Heart right ventricle (tissue), 16 donors: ENCODE measurements around the gene FUT9. TPM values are rescaled to one million over a fixed set of nuclear protein-coding genes. Genes with fewer than 3 reads are reported as not detected.

Experiments
- ATAC-seq, 8 donors: fragments of 200-7000 bp; cut with Tn5 transposase; one replicate each; pipeline ENCODE4 v1.9.1; 2020; ENCODE audit warnings: mild to moderate bottlenecking in 8 of 8, moderate library complexity in 8 of 8, moderate number of reproducible peaks in 1 of 8
- DNase-seq, 2 donors: peaks; one replicate each; pipeline ENCODE4 v3.0.0-alpha.2; 2020
- H3K27ac ChIP-seq, 10 donors: fragments of 200-600 bp; sonication (generic) in 2 of 10; one replicate each; pipeline versions ENCODE4 v1.5.0 to v1.8.0; 2020 to 2022; ENCODE audit warnings: mild to moderate bottlenecking in 3 of 10
- H3K27me3 ChIP-seq, 7 donors: fragments of 200-600 bp; one replicate each; pipeline ENCODE4 v1.8.0; 2021 to 2022; ENCODE audit warnings: mild to moderate bottlenecking in 2 of 7
- H3K36me3 ChIP-seq, 9 donors: fragments of 200-600 bp; sonication (generic) in 1 of 9; one replicate each; pipeline versions ENCODE4 v1.5.0 to v1.8.0; 2020 to 2022; ENCODE audit warnings: mild to moderate bottlenecking in 2 of 9
- H3K4me1 ChIP-seq, 9 donors: fragments of 200-600 bp; sonication (generic) in 1 of 9; one replicate each; pipeline versions ENCODE4 v1.5.0 to v1.8.0; 2020 to 2022; ENCODE audit warnings: mild to moderate bottlenecking in 4 of 9
- H3K4me3 ChIP-seq, 10 donors: fragments of 200-600 bp; sonication (generic) in 2 of 10; one replicate each; pipeline versions ENCODE4 v1.5.0 to v1.8.0; 2020 to 2022; ENCODE audit warnings: mild to moderate bottlenecking in 7 of 10, moderate library complexity in 2 of 10
- H3K9me3 ChIP-seq, 11 donors: fragments of 200-600 bp in 10 of 11; sonication (generic) in 2 of 11; one replicate each; pipeline versions ENCODE4 v1.5.0 to v1.8.0; 2013 to 2022; ENCODE audit warnings: mild to moderate bottlenecking in 2 of 11, control low read depth in 1 of 11, moderate library complexity in 1 of 11
- CTCF ChIP-seq, 9 donors: fragments of 200-600 bp; sonication (generic) in 2 of 9; IDR thresholded peaks; one replicate each; pipeline versions ENCODE4 v1.5.0 to v1.8.0; 2021 to 2022; ENCODE audit warnings: antibody characterized with exemption in 9 of 9, mild to moderate bottlenecking in 5 of 9, moderate library complexity in 1 of 9
- WGBS, 2 donors: extraction: QIAGEN DNeasy Blood & Tissue Kit; methylation state at CpG; one replicate each; pipeline ENCODE4 v1.1.7; 2013; ENCODE audit warnings: inconsistent platforms in 1 of 2; 5-methylcytosine and 5-hydroxymethylcytosine counted together
- intact Hi-C, 10 donors: fragments of 100-400 bp; cut with DNase I; formaldehyde crosslinking; loops; one replicate each; pipeline versions ENCODE4 v1.11.1 to v1.14.2; 2022
- polyA plus RNA-seq, 2 donors: library from polyadenylated mRNA; stranded (reverse); fragments of 200-250 nt; gene quantifications; one replicate each; pipeline ENCODE4 v1.2.3, GENCODE V29; 2013
- total RNA-seq, 10 donors: library from RNA; stranded (reverse); fragmentation: NEBNext Ultra II Directional in 3 of 10; extraction: Animal tissue kit (Norgen Biotek cat#: 25700) in 3 of 10; gene quantifications; one replicate each; pipeline versions ENCODE4 v1.2.1 to v1.2.4, GENCODE V29; 2021 to 2023
- donor health status: Arrhythmogenic right ventricular cardiomyopathy.
- donor health status: ischemic (EF 13 %, LVEDD 7.1; RV severe dilation, severe dysfunction).
- donor health status: healthy with polysubstance abuse.
- donor health status: DM: no; HTN: yes; CAD: no.
- donor health status: DM: no; HTN: no; CAD: no.
- donor health status: ischemic (EF 25% LVEDD 6.9; RV normal size, moderate dysfunction).
- donor health status: ischemic (EF 25% LVEDD 5.7; RV mildly dilated, moderate dysfunction).
- donor health status: healthy.
- donor health status: DM: yes; HTN: yes; CAD: no.
- donor health status: Ischemic cardiomyopathy.
- donor health status: ischemic (EF 35%, LVEDD 5.7; RV mildly dilated, moderate dysfunction).
- donor health status: nonischemic (EF 11% LVEDD 7.7; RV severe dilation, severe dysfunction).
- donor health status: DM: yes; HTN: yes; CAD: no.
- donor health status: PGD.
- donor health status: ischemic (EF 29% LVEDD 5.4; RV normal size, mild dysfunction).
- donor health status: nonischemic (EF 23%, LVEDD 6.1; RV moderate dilation, normal function).

FUT9 gene
- total and polyA plus RNA-seq, 12 donors: not detected

GRCh38 chr6:96002576-96002910, 13.2 kb upstream of the FUT9 start:
- Histone ChIP-seq H3K36me3 (no peaks in the 10 kb centered on the region), H3K9me3 (peaks cover 0 to 21% (median 0%) of the 10 kb centered on the region in 11 donors), H3K27ac (no peak overlapping the region), H3K27me3 (no peaks in the 10 kb centered on the region), H3K4me1 (no peaks in the 10 kb centered on the region), H3K4me3 (no peak overlapping the region)
- DNase-seq (no peak), ATAC-seq (no peak)
- intact Hi-C loops: no loop called here
- TF ChIP-seq CTCF (IDR thresholded peaks at IDR 0.05): no peak
- WGBS, 2 donors: 66 to 88% methylated on average over 3 of the region's 3 CpGs

- Histone ChIP-seq H3K4me1 (no peaks in the 10 kb centered on the region), H3K27me3 (no peaks in the 10 kb centered on the region), H3K4me3 (no peak overlapping the region), H3K9me3 (peaks cover 0 to 21% (median 0%) of the 10 kb centered on the region in 11 donors), H3K27ac (no peak overlapping the region), H3K36me3 (no peaks in the 10 kb centered on the region)
- intact Hi-C loops: no loop called here
- DNase-seq (no peak), ATAC-seq (no peak)
- 82 to 83% methylated on average over 5 of the region's 5 CpGs for WGBS, 2 donors
- no peak for TF ChIP-seq CTCF (IDR thresholded peaks at IDR 0.05)
These were observed 12.9 kb upstream of the FUT9 start for GRCh38 chr6:96002912-96003311.

- H3K27me3 ChIP-seq: peaks cover 0 to 2% (median 0%) of the 10 kb centered on the region in 7 donors
- WGBS, 2 donors: 52 to 56% methylated on average over 2 of the region's 2 CpGs
- H3K4me3 ChIP-seq: no peak overlapping the region
- intact Hi-C loops: no loop called here
- DNase-seq (no peak), ATAC-seq (no peak)
- H3K9me3 ChIP-seq: no peaks in the 10 kb centered on the region
- H3K4me1 ChIP-seq: no peaks in the 10 kb centered on the region
- no peaks in the 10 kb centered on the region for H3K36me3 ChIP-seq
- no peak for TF ChIP-seq CTCF (IDR thresholded peaks at IDR 0.05)
- H3K27ac ChIP-seq: no peak overlapping the region
These were observed 8.1 kb upstream of the FUT9 start for GRCh38 chr6:96007663-96008062.

GRCh38 chr6:96013531-96013930, 2.2 kb upstream of the FUT9 start:
- intact Hi-C loops: no loop called here
- Histone ChIP-seq H3K9me3 (no peaks in the 10 kb centered on the region), H3K4me3 (no peak overlapping the region), H3K27ac (no peak overlapping the region), H3K27me3 (peaks cover 0 to 54% (median 34%) of the 10 kb centered on the region in 7 donors), H3K4me1 (peaks cover 0 to 3% (median 0%) of the 10 kb centered on the region in 9 donors), H3K36me3 (no peaks in the 10 kb centered on the region)
- ATAC-seq: no peak
- DNase-seq: no peak
- no peak for TF ChIP-seq CTCF (IDR thresholded peaks at IDR 0.05)
- WGBS, 2 donors: 55 to 60% methylated on average over 3 of the region's 3 CpGs
